Keratinocyte (primary cell): ENCODE measurements around the gene PLPP1. TPM values are rescaled to one million over a fixed set of nuclear protein-coding genes. Genes with fewer than 3 reads are reported as not detected.

Experiments used
- DNase-seq: peaks from one replicate; pipeline ENCODE4 v3.0.0-alpha.2; 2011; ENCODE audit warnings: low read depth, missing footprints, low spot score
- FAIRE-seq: peaks from 2 replicates; lab custom pipeline; 2011; peaks lifted over from hg19 to GRCh38; lab: Jason Lieb, UNC
- H2AFZ ChIP-seq: 2 replicates; pipeline ENCODE4 v1.6.0; 2012; ENCODE audit warnings: low read length, control low read depth, inconsistent platforms; ENCODE audit not compliant: control insufficient read depth
- H3K27ac ChIP-seq: 2 replicates; pipeline ENCODE4 v1.5.1; 2011; ENCODE audit warnings: low read length; ENCODE audit not compliant: control insufficient read depth, insufficient read depth
- H3K27me3 ChIP-seq: 3 replicates; pipeline ENCODE4 v1.6.0; 2011; ENCODE audit warnings: low read length; ENCODE audit not compliant: control insufficient read depth, insufficient read depth; ENCODE audit errors: extremely low read depth
- H3K36me3 ChIP-seq, 2 experiments: 2 replicates in 1 of 2; 3 replicates in 1 of 2; pipeline ENCODE4 v1.5.1; 2011; ENCODE audit warnings: low read length in 2 of 2, mild to moderate bottlenecking in 1 of 2; ENCODE audit not compliant: control insufficient read depth in 2 of 2, insufficient read depth in 2 of 2; ENCODE audit errors: extremely low read depth in 1 of 2
- H3K4me1 ChIP-seq: 3 replicates; pipeline ENCODE4 v1.5.1; 2011; ENCODE audit warnings: low read length; ENCODE audit not compliant: control insufficient read depth, insufficient read depth; ENCODE audit errors: extremely low read depth
- H3K4me2 ChIP-seq: 3 replicates; pipeline ENCODE4 v1.6.0; 2011; ENCODE audit warnings: low read depth, low read length; ENCODE audit not compliant: control insufficient read depth, insufficient read depth; ENCODE audit errors: extremely low read depth
- H3K4me3 ChIP-seq, 3 experiments: fragments of 200-600 bp in 1 of 3; sonication (generic) in 1 of 3; 2 replicates in 2 of 3; 3 replicates in 1 of 3; pipeline ENCODE4 v1.5.1; 2011 to 2016; ENCODE audit warnings: low read length in 3 of 3, mild to moderate bottlenecking in 3 of 3, control low read depth in 2 of 3, inconsistent platforms in 1 of 3, low read depth in 1 of 3, mixed read lengths in 1 of 3, mixed run types in 1 of 3, moderate library complexity in 1 of 3; ENCODE audit not compliant: control insufficient read depth in 2 of 3, insufficient read depth in 2 of 3; ENCODE audit errors: extremely low read depth in 1 of 3
- H3K79me2 ChIP-seq: 2 replicates; pipeline ENCODE4 v1.6.0; 2012; ENCODE audit warnings: low read length; ENCODE audit not compliant: control insufficient read depth, insufficient read depth
- H3K9ac ChIP-seq: 3 replicates; pipeline ENCODE4 v1.6.0; 2011; ENCODE audit warnings: low read length; ENCODE audit not compliant: control insufficient read depth, insufficient read depth; ENCODE audit errors: extremely low read depth
- H3K9me1 ChIP-seq: 3 replicates; pipeline ENCODE4 v1.6.0; 2011; ENCODE audit warnings: low read length; ENCODE audit not compliant: control insufficient read depth, insufficient read depth; ENCODE audit errors: extremely low read depth
- H3K9me3 ChIP-seq: 2 replicates; pipeline ENCODE4 v1.5.1; 2012; ENCODE audit warnings: low read depth, low read length; ENCODE audit not compliant: control insufficient read depth
- H4K20me1 ChIP-seq: 3 replicates; pipeline ENCODE4 v1.6.0; 2011; ENCODE audit warnings: low read length; ENCODE audit not compliant: control insufficient read depth, insufficient read depth; ENCODE audit errors: extremely low read depth
- EZH2 ChIP-seq: IDR thresholded peaks from one replicate; pipeline ENCODE4 v1.6.1; 2012; ENCODE audit warnings: inconsistent platforms, mild to moderate bottlenecking, low read length, moderate library complexity
- dilution Hi-C: fragments of 300-500 bp; cut with MboI; formaldehyde crosslinking; loops from one replicate; pipeline ENCODE4 v1.7.0; 2020; ENCODE audit warnings: low sequenced_read_pairs; ENCODE audit not compliant: extremely low pct_ligation_motif_present
- polyA plus RNA-seq, 5 experiments: library from polyadenylated mRNA; depleted of rRNA in 3 of 5; stranded (reverse) in 3 of 5; stranded (forward) in 1 of 5; unstranded in 1 of 5; fragments of >200 nt; gene quantifications; 1 replicate in 1 of 5; 2 replicates in 3 of 5; 3 replicates in 1 of 5; pipeline versions ENCODE4 v1.2.1 to v1.2.3, GENCODE V29; 2011 to 2012; ENCODE audit warnings: missing spikeins in 2 of 5, low read depth in 1 of 5, low replicate concordance in 1 of 5
- TF ChIP-seq, protein P1 (sequence below), 3 experiments: IDR thresholded peaks in 1 of 3; conservative IDR thresholded peaks in 1 of 3; optimal IDR thresholded peaks in 1 of 3; 2 replicates in 2 of 3; 3 replicates in 1 of 3; pipeline versions ENCODE3 to v1.5.1; 2011; ENCODE audit warnings: low read length in 3 of 3, mild to moderate bottlenecking in 3 of 3, moderate library complexity in 2 of 3, control low read depth in 1 of 3, inconsistent platforms in 1 of 3; ENCODE audit not compliant: insufficient read depth in 2 of 3; ENCODE audit errors: extremely low read depth in 1 of 3

PLPP1 gene
- polyA plus RNA-seq, 1 donor (not counting 4 experiments of a cell fraction or from before 2014, with no cell fraction given) = 13.2 TPM

DNA sequence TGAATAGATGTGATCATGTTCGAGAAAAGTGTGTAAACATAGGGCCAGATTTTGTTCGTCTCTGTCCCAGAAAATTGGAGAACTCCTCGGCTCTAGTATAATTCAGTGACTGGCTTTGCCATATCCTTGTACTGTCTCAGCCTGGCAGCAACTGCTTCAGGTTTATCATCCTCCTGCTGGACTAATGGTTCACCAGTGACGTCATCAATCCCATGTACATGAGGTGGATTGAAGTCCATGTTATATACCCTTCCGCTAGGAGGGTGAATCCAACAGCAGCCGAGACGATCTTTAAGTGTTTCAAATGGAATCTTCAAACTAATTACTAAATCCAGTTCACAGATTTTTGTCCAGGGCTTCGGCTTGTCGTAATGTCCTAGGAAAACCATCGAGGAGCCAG, 17.1 kb upstream of the PLPP1 start:
- Histone ChIP-seq H3K4me2 (no peak overlapping the region), H3K36me3 (no peaks in the 10 kb centered on the region), H2AFZ (no peak overlapping the region), H3K4me1 (peaks cover 9% of the 10 kb centered on the region), H3K9ac (no peak overlapping the region), H3K9me3 (no peaks in the 10 kb centered on the region), H3K27me3 (no peaks in the 10 kb centered on the region), H3K27ac (no peak overlapping the region), H3K79me2 (no peaks in the 10 kb centered on the region), H3K4me3 (no peak overlapping the region), H3K9me1 (no peaks in the 10 kb centered on the region), H4K20me1 (no peaks in the 10 kb centered on the region)
- FAIRE-seq (no peak), DNase-seq (no peak)
- dilution Hi-C loops = no loop called here
- TF ChIP-seq EZH2 = no peak
- TF ChIP-seq, protein P1, sequence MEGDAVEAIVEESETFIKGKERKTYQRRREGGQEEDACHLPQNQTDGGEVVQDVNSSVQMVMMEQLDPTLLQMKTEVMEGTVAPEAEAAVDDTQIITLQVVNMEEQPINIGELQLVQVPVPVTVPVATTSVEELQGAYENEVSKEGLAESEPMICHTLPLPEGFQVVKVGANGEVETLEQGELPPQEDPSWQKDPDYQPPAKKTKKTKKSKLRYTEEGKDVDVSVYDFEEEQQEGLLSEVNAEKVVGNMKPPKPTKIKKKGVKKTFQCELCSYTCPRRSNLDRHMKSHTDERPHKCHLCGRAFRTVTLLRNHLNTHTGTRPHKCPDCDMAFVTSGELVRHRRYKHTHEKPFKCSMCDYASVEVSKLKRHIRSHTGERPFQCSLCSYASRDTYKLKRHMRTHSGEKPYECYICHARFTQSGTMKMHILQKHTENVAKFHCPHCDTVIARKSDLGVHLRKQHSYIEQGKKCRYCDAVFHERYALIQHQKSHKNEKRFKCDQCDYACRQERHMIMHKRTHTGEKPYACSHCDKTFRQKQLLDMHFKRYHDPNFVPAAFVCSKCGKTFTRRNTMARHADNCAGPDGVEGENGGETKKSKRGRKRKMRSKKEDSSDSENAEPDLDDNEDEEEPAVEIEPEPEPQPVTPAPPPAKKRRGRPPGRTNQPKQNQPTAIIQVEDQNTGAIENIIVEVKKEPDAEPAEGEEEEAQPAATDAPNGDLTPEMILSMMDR (optimal IDR thresholded peaks at IDR 0.05 in 1 of 3, IDR thresholded peaks at IDR 0.05 in 1 of 3, conservative IDR thresholded peaks at IDR 0.05 in 1 of 3; ENCODE audit: extremely low read depth in 1 of 3, insufficient read depth in 2 of 3, low read length in 3 of 3) = no peak

DNA sequence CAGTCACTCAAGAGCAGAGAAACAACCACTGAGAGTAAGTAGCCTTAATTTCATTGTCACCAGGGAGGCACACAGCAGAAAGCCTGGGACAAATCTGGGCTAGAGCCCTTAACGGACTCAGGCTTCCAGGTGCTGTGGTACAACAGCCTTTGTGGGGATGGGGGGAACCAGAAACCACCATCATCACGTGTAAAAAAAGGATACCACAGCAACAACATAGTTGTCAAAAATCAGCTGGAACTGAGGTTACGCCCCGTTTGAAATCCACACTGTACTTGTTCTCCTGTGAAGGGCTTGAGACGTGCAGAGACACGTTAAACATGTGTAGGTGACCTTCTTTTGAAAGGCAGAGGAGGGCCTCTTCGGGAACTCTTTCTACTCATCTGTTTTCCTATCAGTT, 16.6 kb upstream of the PLPP1 start:
- dilution Hi-C loops = no loop called here
- no peaks in the 10 kb centered on the region for H3K9me1 ChIP-seq
- H3K9me3 ChIP-seq = no peaks in the 10 kb centered on the region
- no peak overlapping the region for H3K4me3 ChIP-seq
- H2AFZ ChIP-seq = no peak overlapping the region
- H3K9ac ChIP-seq = no peak overlapping the region
- TF ChIP-seq, protein P1 (optimal IDR thresholded peaks at IDR 0.05 in 1 of 3, IDR thresholded peaks at IDR 0.05 in 1 of 3, conservative IDR thresholded peaks at IDR 0.05 in 1 of 3; ENCODE audit: extremely low read depth in 1 of 3, insufficient read depth in 2 of 3, low read length in 3 of 3) = no peak
- no peak for TF ChIP-seq EZH2
- H3K4me1 ChIP-seq = peaks cover 9% of the 10 kb centered on the region
- H3K27me3 ChIP-seq = no peaks in the 10 kb centered on the region
- H3K27ac ChIP-seq = no peak overlapping the region
- no peak overlapping the region for H3K4me2 ChIP-seq
- H4K20me1 ChIP-seq = no peaks in the 10 kb centered on the region
- H3K36me3 ChIP-seq = no peaks in the 10 kb centered on the region
- FAIRE-seq (peak; percentile 73), DNase-seq (no peak)
- no peaks in the 10 kb centered on the region for H3K79me2 ChIP-seq
